ENCODE measurements around the gene COL28A1.
"Not testable (repeated sequence)": the region's sequence is repeated elsewhere in the genome, so short reads cannot be mapped to it uniquely, and the experiment has no call there.

The COL28A1 gene

DNA sequence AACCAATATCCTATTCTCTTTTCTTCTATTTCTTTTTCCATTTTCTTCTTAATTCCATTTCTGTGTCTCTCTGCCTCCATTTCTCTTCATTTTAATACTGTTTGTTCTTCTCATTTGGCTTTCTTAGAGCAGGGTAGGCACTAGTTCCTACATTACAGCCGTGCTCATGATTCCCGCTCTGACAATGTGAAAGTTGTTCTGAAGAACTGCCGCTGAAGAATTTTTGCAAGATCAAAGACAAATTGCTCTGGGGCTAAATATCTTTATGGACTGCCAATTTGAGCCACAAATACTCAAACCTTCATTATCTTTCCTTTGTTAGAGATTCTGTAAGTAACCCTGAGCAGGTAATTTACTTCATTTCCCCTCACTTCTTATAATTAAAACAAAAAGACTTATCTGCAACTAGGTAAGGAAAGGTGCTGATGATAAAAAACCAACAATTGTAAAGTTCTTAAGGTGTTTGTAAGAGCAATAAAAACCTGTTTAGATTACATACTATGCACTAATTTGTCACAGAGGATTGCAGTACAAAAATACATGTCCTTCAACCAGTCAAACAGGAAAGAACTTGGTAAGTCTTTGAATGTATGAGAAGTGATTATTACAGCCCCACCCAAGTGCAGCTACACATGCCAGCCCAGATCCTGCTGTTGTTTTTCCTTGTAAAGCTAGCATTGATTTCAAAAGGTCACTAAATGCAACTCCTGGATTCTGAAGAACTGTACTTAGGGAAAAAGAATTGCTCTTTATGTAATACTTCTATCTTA lies 127.5 kb downstream of the COL28A1 start:
- no peak for DNase-seq

GRCh38 chr7:7405461-7405860 lies 130.2 kb downstream of the COL28A1 start:
- DNase-seq: no peak

DNA sequence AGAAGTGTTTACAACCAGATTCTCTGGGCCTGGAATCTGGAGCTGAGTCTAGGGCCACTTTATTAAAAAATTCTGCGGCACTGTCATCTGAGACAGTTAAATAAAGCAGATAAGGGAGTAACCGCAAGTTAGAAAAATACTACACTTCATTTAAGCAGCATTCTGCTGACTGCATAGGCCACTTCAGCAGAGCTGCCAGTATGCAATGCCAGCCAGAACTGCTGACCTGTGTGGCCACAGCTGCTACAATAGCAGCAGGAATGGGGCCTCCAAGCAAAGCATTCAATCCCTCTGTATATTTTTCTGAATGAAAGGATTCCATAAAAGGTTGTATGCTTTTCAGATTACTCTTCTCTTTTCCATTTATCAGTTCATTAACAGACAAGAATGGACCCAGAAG lies 136.0 kb downstream of the COL28A1 start:
- DNase-seq: no peak

DNA sequence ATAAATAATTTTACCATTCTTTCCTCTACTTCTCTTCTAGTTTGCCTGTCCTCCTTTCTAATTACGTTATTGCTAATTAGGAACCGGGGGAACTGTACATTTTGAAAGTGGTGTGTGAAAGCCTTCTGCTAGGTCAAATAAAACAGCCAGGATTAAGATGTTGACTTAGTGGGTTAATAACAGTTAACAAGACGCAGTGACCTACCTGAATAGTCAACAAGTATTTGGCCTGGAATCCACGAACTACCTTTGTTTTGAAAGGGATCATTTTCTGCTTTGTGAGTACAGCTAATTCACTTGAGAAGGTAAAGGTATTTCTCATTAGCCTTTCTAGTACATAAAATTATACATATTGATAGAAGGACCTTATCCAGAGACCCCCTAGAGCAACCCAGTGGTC lies 139.9 kb downstream of the COL28A1 start:
- no peak for DNase-seq

- not testable (repeated sequence) for DNase-seq
Measured at GRCh38 chr7:7388164-7388563, 147.5 kb downstream of the COL28A1 start.

- no peak for DNase-seq
Measured at GRCh38 chr7:7385421-7385820, 150.3 kb downstream of the COL28A1 start.

DNA sequence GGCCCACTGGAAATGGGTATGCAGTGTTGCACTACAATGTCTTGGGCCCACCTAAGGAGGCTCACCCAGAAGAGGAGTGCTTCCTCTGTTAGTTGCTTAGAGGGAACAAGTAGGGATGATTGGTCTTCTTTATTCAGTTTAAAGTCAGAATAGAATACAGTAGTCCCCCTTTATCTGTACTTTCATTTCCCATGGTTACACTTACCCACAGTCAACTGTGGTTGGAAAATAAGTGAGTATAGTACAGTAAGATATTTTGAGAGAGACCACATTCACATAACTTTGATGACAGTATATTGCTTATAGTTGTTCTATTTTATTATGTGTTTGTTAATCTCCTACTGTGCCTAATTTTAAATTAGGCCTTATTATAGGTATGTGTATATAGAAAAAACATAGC lies 151.4 kb downstream of the COL28A1 start:
- no peak for DNase-seq

DNA sequence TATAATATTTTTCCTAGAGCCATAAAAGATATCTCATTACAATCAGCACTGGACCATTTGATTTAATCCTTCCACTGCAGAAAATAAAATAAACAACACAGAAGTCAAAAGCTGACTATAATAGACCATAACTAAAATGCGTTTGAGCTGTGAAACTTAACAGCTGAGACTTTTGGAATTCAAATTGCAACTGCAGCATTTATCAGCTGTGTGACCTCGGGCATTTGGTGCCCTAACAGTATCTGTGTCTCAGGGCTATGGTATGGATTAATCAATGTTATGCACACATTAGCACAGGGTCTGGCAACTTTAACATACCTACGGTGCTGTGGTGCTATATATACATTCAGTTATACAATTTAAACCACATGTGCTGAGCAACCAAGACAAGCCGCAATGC lies 160.1 kb downstream of the COL28A1 start:
- no peak for DNase-seq

DNA sequence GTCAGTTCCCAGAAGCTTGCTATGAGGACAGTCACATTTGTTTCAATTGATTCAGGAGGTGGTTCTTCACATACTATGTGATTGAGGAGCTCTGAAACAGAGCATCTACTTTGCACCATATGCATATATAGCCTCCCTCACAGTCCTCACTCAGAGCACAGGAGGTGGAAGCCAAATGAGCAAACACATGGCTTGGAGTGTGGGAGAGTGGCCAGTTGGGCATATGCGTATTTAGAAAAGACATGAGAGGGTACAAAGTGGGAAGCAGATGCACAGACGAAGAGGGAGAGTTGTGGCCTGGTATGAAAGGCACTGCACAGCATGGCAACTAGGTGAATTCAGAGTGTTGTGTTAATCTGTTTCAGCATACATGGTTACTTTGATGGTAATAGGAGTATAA lies 165.6 kb downstream of the COL28A1 start:
- DNase-seq: no peak

DNA sequence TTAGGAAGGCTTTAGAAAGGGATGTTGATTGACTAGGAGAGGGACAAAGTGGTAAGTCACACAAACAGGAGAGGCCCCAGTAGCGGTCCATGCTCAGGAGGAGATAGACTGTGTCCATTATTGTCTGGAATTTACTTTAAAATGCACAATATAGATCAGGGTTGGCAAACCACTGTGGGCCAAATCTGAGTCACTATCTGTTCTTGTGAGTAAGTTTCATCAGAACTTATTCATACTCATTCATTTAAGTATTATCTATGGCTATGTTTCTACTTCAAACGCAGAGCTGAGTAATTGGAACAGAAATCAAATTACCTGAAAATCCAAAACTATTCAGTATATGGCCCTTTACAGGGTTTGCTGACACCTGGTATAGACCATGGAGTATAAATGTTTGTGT lies 166.5 kb downstream of the COL28A1 start:
- DNase-seq: no peak

- DNase-seq: no peak
Measured at GRCh38 chr7:7354674-7355073, 181.0 kb downstream of the COL28A1 start.

GRCh38 chr7:7352845-7353244 lies 182.8 kb downstream of the COL28A1 start:
- DNase-seq: no peak

DNA sequence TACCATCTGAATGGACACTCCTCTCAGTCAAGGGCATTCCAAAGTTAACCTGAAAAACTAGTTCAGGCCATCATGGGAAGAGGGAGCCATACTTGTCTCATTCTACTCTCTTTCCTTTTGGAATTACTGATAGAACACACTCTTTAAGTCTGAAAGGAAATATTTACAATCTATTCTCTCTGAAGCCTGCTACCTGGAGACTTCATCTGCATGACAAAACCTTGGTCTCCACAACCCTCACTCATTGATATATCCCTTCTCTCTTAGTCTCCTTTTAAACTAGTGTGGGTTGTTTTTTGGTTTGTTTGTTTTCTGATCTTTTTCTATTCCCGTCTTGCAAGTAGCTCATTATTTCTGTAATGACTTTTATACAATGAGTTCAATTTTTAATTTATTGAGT lies 183.8 kb downstream of the COL28A1 start:
- no peak for DNase-seq

DNA sequence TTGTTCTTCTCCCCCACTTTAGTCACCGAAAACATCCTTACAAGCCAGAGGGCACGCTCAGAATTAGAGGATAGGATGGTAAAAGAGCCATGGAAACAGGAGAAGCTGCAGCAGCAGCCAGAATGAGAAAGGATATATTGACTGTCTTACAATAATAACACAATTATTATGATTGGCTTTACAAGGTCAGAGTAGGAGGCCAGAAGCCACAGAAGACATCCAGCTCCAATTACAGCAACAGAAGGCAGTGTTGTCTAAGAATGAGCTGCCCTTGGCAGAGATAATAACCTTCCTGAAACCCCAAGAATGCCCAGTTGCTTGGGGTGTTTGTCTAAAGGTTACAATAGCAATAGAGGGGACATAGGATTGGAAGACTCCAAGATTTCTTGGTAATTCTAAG lies 184.5 kb downstream of the COL28A1 start:
- DNase-seq: no peak

- no peak for DNase-seq
Measured at GRCh38 chr7:7349156-7349555, 186.5 kb downstream of the COL28A1 start.

GRCh38 chr7:7347045-7347444 lies 188.6 kb downstream of the COL28A1 start:
- DNase-seq: no peak

GRCh38 chr7:7344583-7344982 lies 191.1 kb downstream of the COL28A1 start:
- DNase-seq: no peak

- DNase-seq: no peak
Measured at GRCh38 chr7:7335909-7336308, 199.8 kb downstream of the COL28A1 start.

DNA sequence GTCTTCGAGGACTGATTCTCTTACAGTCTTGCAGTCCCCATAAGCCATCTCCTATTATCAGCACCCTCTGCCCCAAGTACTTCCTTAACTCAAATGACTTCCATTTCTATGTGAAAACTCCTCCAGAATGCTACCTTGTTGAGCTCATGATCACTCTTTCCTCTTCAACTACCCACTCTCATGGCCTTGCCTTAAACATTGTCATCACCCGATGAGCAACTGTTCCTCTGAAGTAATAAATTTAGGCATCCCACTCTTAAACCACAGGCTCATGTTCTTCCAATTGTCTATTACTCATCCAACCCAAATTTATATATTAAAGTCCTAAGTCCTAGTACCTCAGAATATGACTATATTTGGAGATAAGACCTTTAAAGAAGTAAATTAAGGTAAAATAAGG lies 200.5 kb downstream of the COL28A1 start:
- DNase-seq: no peak

DNA sequence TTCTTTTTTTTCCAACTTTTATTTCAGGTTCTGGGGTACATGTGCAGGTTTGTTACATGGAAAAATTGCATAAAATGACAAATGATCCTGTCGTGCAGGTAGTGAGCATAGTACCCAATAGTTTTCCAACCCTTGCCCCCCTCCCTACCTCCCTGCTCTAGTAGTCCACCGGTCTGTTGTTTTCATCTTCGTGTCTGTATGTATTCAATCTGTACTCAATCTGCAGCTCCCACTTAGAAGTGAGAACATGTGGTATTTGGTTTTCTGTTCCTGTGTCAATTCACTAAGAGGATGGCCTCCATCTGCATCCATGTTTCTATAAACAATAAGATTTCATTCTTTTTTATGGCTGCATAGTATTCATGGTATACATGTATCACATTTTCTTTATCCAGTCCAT lies 202.1 kb downstream of the COL28A1 start:
- no peak for DNase-seq

GRCh38 chr7:7331523-7331922 lies 204.2 kb downstream of the COL28A1 start:
- no peak for DNase-seq

DNA sequence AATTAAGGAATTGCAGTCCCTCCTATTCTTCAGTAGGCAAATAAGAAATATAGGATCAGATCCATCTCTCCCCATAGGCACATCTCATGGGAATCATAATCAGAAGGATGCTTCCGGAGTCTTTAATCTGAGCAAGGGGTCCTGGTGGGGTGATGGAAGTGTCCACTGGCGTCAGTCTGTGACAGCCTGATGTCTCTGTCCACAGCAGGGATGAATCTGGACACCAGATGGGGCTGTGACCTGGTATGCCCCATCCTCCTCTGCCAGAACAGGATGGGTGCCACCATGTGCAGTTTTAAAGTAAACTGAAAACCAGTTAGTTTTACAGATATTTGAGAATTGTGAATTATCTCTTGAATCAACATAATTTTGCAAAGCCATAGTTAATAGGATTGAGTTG lies 204.7 kb downstream of the COL28A1 start:
- DNase-seq: no peak

DNA sequence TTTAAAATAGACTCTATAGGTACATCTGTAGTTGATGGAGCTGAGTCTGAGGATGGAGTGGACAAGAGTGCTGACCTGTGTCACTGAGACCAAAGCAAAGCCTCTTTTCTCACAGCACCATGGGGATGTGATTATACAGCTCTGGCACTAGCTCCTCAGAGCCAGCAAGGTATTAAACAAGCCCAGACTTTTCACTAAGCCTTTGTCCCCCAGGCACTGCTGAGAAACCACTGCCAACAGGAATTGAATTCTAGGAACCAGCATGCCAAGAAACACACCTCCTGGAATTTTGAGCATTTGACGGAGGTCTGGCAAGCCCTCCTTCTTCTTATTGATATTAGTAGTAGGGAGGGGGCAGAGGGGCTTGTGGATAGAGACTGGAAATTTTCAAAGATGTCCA lies 206.3 kb downstream of the COL28A1 start:
- DNase-seq: no peak

DNA sequence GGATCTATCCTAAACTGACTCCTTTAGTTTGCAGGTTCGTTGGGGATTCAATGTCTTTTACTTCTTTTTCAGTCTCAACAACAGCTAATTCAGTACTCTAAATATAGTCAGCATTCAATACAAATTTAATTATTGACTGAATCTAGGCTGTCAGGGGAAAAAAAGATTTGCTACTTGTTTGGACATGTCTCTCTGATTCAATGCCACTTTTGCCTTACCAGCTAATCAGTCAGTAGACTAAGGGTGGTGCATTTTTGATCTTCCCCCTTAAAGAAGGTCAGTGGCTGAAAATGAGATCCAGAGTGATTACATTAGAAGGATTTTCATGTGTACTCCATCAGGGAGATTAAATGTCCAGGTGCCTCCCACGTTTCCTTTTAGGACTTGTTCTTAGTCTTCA lies 208.2 kb downstream of the COL28A1 start:
- no peak for DNase-seq

DNA sequence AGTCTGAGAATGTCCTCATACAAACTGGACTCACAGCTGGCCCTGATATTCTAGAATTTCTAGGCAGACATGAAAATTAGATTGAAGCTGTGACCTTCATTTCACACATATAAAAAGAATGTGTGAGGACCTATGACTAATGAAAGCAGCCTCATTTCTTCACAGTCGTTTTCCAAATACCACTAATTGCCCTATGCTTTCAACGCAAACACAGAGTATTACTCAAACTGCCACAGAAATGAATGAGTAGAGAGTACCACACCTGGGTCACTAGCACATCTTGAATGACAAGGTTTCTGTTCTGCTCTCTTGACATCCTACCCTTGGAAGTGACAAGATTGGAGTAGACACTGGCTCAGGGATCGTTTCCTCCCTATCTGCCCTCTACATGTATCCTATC lies 211.0 kb downstream of the COL28A1 start:
- no peak for DNase-seq
